Caco-2 (cell line): ENCODE measurements around the gene SYPL1. TPM values are rescaled to one million over a fixed set of nuclear protein-coding genes. Genes with fewer than 3 reads are reported as not detected.

Experiments used
- BruUV-seq: library from RNA; stranded (reverse); fragments of 400-500 nt; replicated peaks from 2 replicates; lab custom pipeline; 2021; lab: Mats Ljungman, UMichigan
- CTCF ChIA-PET: fragments of 300-600 bp; sonication (Branson Sonifier 250); formaldehyde crosslinking; loops from one replicate; lab custom pipeline; 2022; ENCODE audit warnings: antibody characterized with exemption; lab: Charles Lee
- POLR2A ChIA-PET: fragments of 300-600 bp; sonication (Branson Sonifier 250); formaldehyde crosslinking; loops from one replicate; lab custom pipeline; 2022; ENCODE audit warnings: antibody characterized with exemption; lab: Charles Lee
- DNase-seq, 2 experiments: peaks; one replicate each; pipeline versions ENCODE4 v3.0.0 to v3.0.0-alpha.2; 2020 to 2022
- H3K27me3 ChIP-seq: replicated peaks from 2 replicates; pipeline ENCODE4 v1.6.0; 2011; ENCODE audit warnings: low read length; ENCODE audit not compliant: control insufficient read depth, insufficient read depth
- H3K36me3 ChIP-seq: 2 replicates; pipeline ENCODE4 v1.5.1; 2011; ENCODE audit warnings: low read length; ENCODE audit not compliant: control insufficient read depth, insufficient read depth
- H3K4me1 ChIP-seq: fragments of 250-450 bp; sonication (Bioruptor Pico); 2 replicates; pipeline ENCODE4 v1.5.1; 2020; ENCODE audit warnings: mild to moderate bottlenecking
- H3K4me3 ChIP-seq: 2 replicates; pipeline ENCODE4 v1.5.1; 2011; ENCODE audit warnings: low read depth, mild to moderate bottlenecking, control low read depth, low read length
- H3K9me3 ChIP-seq: fragments of 250-450 bp; sonication (Bioruptor Pico); 2 replicates; pipeline ENCODE4 v1.5.1; 2020; ENCODE audit warnings: mild to moderate bottlenecking, moderate library complexity
- H3K27ac Mint-ChIP-seq: one replicate; pipeline ENCODE4 v1.8.0; 2022; ENCODE audit warnings: mixed read lengths; ENCODE audit not compliant: unreplicated experiment
- H3K27me3 Mint-ChIP-seq: one replicate; pipeline ENCODE4 v1.8.0; 2022; ENCODE audit warnings: mixed read lengths; ENCODE audit not compliant: insufficient read depth, unreplicated experiment
- H3K36me3 Mint-ChIP-seq: one replicate; pipeline ENCODE4 v1.8.0; 2022; ENCODE audit warnings: mild to moderate bottlenecking, mixed read lengths; ENCODE audit not compliant: insufficient read depth, unreplicated experiment
- H3K4me1 Mint-ChIP-seq: one replicate; pipeline ENCODE4 v1.8.0; 2022; ENCODE audit warnings: low read depth, mixed read lengths; ENCODE audit not compliant: unreplicated experiment
- H3K4me3 Mint-ChIP-seq: one replicate; pipeline ENCODE4 v1.8.0; 2022; ENCODE audit warnings: mild to moderate bottlenecking, moderate library complexity, mixed read lengths; ENCODE audit not compliant: unreplicated experiment
- H3K9me3 Mint-ChIP-seq: one replicate; pipeline ENCODE4 v1.8.0; 2022; ENCODE audit warnings: mixed read lengths; ENCODE audit not compliant: unreplicated experiment
- intact Hi-C: fragments of 100-400 bp; cut with micrococcal nuclease; formaldehyde crosslinking; loops from one replicate; pipeline ENCODE4 v1.10.0; 2022; ENCODE audit not compliant: unreplicated experiment
- total RNA-seq: library from RNA; stranded (reverse); gene quantifications from 2 replicates; pipeline ENCODE4 v1.2.3, GENCODE V29; 2022
- TF ChIP-seq, protein P1 (sequence below), 2 experiments: fragments of 200-600 bp in 1 of 2; IDR thresholded peaks; 1 replicate in 1 of 2; 2 replicates in 1 of 2; pipeline versions ENCODE4 v1.5.1 to v1.8.0; 2011 to 2022; ENCODE audit warnings: antibody characterized with exemption in 1 of 2, control low read depth in 1 of 2, inconsistent platforms in 1 of 2, low read depth in 1 of 2, low read length in 1 of 2, mild to moderate bottlenecking in 1 of 2, moderate library complexity in 1 of 2; ENCODE audit not compliant: insufficient read depth in 1 of 2, severe bottlenecking in 1 of 2, unreplicated experiment in 1 of 2

SYPL1 gene
- total RNA-seq, 1 experiment from 2014 or later = 81.0 TPM

DNA sequence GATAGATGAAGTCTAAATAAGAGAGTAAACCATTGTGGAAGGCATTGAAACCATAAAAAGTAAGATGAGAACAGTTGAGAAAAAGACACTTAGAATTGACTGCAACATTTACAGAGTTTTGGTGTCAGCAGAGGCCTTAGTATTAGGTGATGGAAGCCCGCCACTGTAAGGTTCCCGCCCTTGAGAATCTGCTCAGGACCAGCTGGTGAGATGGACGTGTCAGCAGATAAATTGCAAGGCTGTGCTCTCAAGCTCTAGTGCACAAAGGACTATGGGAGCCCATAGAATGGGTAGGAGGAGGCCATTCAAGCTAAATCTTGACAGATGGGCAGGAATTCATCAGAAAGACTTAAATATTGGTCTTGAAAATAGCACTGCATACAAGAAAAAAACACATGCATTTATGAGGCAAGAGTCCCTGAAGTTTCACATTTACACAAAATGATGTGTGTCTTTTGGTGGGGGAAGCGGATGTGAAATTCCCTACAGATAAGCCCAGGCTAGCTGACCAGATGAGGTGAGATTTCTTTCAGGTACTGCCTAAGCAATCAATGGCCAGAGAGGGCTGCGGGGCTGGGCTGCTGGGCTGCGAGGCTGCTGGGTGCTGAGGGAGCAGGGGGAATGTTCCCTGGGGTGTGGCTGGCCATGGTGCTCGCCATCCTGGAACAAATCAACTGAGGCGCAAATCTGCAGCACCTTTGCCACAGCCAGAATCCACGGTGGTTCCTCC, 42.5 kb downstream of the SYPL1 start:
- Mint-ChIP-seq H3K27me3 (no peaks in the 10 kb centered on the region), H3K9me3 (no peaks in the 10 kb centered on the region), H3K36me3 (no peaks in the 10 kb centered on the region), H3K4me3 (no peak overlapping the region), H3K4me1 (peaks cover 26% of the 10 kb centered on the region), H3K27ac (no peak overlapping the region)
- intact Hi-C loops = loop anchor here (5.0 kb wide), 1 partner anchor 83 kb away; no protein-coding TSS in a partner anchor
- POLR2A ChIA-PET = no interaction called here
- H3K27me3 ChIP-seq = no peaks in the 10 kb centered on the region
- H3K36me3 ChIP-seq = no peaks in the 10 kb centered on the region
- TF ChIP-seq, protein P1, sequence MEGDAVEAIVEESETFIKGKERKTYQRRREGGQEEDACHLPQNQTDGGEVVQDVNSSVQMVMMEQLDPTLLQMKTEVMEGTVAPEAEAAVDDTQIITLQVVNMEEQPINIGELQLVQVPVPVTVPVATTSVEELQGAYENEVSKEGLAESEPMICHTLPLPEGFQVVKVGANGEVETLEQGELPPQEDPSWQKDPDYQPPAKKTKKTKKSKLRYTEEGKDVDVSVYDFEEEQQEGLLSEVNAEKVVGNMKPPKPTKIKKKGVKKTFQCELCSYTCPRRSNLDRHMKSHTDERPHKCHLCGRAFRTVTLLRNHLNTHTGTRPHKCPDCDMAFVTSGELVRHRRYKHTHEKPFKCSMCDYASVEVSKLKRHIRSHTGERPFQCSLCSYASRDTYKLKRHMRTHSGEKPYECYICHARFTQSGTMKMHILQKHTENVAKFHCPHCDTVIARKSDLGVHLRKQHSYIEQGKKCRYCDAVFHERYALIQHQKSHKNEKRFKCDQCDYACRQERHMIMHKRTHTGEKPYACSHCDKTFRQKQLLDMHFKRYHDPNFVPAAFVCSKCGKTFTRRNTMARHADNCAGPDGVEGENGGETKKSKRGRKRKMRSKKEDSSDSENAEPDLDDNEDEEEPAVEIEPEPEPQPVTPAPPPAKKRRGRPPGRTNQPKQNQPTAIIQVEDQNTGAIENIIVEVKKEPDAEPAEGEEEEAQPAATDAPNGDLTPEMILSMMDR (IDR thresholded peaks at IDR 0.05; ENCODE audit: insufficient read depth in 1 of 2, low read depth in 1 of 2, low read length in 1 of 2, severe bottlenecking in 1 of 2, unreplicated experiment in 1 of 2) = no peak
- no peak for DNase-seq
- no peaks in the 10 kb centered on the region for H3K9me3 ChIP-seq
- peaks cover 55% of the 10 kb centered on the region for H3K4me1 ChIP-seq
- CTCF ChIA-PET = no interaction called here
- no TSS peak for BruUV-seq
- no peak overlapping the region for H3K4me3 ChIP-seq

DNA sequence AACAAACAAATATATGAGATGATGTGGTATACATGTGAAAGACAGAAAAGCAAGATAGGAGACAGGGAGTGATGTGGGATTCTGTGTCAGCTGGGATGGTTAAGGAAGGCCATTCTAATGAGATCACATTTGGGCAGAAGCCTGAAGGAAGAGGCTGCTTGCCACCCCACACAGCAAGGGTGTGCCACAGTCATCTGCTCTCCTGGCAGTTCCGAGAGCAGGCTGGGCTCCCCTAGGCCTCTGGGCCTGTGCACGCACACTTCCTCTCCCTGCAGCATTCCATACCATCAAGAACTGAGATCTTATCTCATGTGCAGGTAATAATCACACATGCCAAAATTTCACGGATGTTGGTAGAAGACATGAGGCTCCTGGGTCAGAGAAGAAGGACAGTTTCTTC, 43.1 kb downstream of the SYPL1 start:
- CTCF ChIA-PET = no interaction called here
- TF ChIP-seq, protein P1 (IDR thresholded peaks at IDR 0.05; ENCODE audit: insufficient read depth in 1 of 2, low read depth in 1 of 2, low read length in 1 of 2, severe bottlenecking in 1 of 2, unreplicated experiment in 1 of 2) = no peak
- Mint-ChIP-seq H3K36me3 (no peaks in the 10 kb centered on the region), H3K27ac (no peak overlapping the region), H3K27me3 (no peaks in the 10 kb centered on the region), H3K4me3 (no peak overlapping the region), H3K9me3 (no peaks in the 10 kb centered on the region), H3K4me1 (peaks cover 21% of the 10 kb centered on the region)
- Histone ChIP-seq H3K36me3 (no peaks in the 10 kb centered on the region), H3K9me3 (no peaks in the 10 kb centered on the region), H3K27me3 (no peaks in the 10 kb centered on the region), H3K4me1 (peaks cover 55% of the 10 kb centered on the region), H3K4me3 (no peak overlapping the region)
- no peak for DNase-seq
- POLR2A ChIA-PET = no interaction called here
- no TSS peak for BruUV-seq
- intact Hi-C loops = no loop called here

DNA sequence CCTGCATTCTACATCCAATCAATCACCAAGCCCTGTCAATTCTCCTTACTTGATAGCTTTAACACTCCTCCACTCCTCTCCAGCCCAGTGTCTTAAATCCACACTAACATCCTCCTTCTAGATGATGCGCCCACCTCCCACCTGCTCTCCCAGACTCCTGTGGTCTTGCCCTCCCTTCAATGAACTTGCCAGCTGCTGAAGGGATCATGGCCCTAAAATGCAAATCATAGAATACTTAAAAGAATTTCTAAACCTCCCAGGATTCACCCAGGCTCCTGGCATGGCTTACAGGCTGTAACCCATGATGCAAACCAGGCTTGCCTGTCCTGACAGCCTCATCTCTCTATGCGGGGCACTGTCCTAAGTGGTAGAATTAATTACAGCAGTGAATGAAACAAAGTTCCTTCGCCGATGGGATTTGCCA, 43.6 kb downstream of the SYPL1 start:
- no peak for DNase-seq
- intact Hi-C loops = no loop called here
- H3K4me3 Mint-ChIP-seq = no peak overlapping the region
- no peaks in the 10 kb centered on the region for H3K27me3 Mint-ChIP-seq
- ChIA-PET POLR2A (interaction anchor here (0.6 kb wide), 1 partner anchor 43 kb away, joined by 4 read pairs; the partner anchor contains the start of gene SYPL1), CTCF (no interaction called here)
- TF ChIP-seq, protein P1 (IDR thresholded peaks at IDR 0.05; ENCODE audit: insufficient read depth in 1 of 2, low read depth in 1 of 2, low read length in 1 of 2, severe bottlenecking in 1 of 2, unreplicated experiment in 1 of 2) = no peak
- BruUV-seq = no TSS peak
- Histone ChIP-seq H3K27me3 (no peaks in the 10 kb centered on the region), H3K36me3 (no peaks in the 10 kb centered on the region), H3K4me1 (peaks cover 51% of the 10 kb centered on the region), H3K9me3 (no peaks in the 10 kb centered on the region), H3K4me3 (no peak overlapping the region)
- H3K9me3 Mint-ChIP-seq = no peaks in the 10 kb centered on the region
- H3K27ac Mint-ChIP-seq = no peak overlapping the region
- H3K4me1 Mint-ChIP-seq = peaks cover 16% of the 10 kb centered on the region
- H3K36me3 Mint-ChIP-seq = no peaks in the 10 kb centered on the region
